GF-D8 (cell line): ENCODE data around the gene GUF1.
"Not testable (repeated sequence)": the region's sequence is repeated elsewhere in the genome, so short reads cannot be mapped to it uniquely, and the experiment has no call there.

Experiments
- DNase-seq: peaks from one replicate; lab custom pipeline; 2025; lab: John Stamatoyannopoulos, UW

Gene GUF1

DNA sequence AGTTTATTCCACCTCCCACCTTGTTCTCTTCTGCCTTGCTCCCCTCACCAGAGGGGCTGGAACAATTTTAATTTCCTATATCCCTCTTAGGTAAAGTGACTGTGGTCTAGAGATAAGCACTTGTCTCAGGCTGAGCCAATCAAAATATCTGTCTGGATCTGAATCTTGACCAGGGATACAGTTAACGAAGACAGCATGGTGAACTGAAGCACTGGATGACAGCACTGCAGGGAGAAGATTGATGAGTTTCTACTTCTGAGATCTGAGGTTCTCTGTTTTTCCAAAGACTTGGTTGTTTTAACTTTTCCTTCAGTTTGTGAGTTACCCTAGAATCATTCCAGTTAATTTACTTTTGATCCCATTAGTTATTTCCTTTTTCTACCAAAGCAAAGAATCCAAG is 34.9 kb downstream of the GUF1 start:
- DNase-seq = no peak

DNA sequence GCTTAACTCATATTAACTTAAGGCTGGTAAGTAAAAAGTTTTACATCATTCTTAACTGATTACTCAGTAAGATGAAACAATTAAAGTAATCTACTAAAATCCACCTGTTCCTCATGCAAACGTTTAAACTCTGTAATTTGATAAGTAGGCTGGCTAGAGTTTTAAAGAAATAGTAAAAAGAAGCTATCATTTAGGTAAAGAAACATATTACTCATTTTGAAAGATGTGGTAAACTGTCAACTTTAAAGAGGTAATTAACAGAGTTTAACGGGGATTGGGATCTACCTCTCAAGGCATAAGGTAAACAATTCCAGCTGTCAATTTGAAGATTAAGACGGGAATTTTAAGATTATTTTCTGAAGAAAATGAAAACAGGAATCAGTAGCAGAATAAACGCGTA is 38.4 kb downstream of the GUF1 start:
- no peak for DNase-seq

DNA sequence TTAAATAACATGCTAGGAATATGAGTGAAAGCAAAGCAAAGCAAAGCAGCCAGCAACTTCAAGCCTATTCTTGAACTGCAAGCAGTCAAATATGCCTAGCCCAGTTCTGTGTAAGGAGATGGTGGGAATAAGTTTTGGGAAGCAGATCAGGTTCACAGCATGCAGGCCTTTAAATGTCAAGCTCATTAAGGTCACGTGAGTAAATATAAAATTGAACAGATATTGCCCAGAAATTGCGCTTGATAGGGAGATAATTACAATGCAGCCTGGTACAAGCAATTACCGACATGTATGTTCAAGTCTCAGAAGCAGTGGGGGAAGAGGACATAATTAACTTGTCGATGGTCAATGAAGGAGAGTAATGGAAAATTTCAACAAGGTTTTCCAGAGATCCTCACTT is 42.2 kb downstream of the GUF1 start:
- DNase-seq = no peak

DNA sequence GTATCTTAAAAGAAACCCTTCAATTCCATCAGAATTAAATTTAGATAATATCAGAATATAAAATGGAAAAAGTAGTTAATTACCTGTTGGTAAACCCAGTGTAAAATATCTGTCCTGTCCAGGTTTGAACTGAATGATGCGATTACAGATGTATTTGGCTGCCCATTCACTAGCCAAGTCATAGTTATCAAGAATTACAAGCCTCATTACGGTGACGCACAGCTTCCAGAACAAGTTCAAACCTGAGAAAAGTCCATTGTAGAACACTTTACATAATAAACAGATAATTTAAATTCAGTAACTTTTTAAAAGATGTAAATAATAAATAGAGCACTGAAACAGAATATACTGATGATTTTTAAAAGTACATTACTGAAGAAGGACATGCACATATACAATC is 43.8 kb downstream of the GUF1 start:
- DNase-seq = no peak

DNA sequence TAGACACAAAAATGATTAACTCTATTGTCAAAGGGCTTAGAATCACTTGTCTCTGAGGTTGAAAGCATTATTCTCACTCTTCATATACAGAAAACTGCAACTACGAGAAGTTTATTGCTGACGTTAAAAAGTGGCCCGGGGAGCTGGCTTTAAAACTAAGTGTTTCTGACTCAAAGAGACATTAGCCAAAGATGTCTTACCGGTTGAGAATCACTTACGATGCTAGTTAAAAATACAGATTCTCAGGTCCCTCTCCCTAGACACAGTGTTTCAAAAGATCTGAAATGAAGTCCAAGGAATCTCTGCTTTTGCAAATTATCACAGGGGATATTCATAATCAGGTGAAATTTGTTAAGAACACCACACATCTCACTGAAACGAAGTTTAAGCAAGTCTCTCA is 46.9 kb downstream of the GUF1 start:
- DNase-seq = no peak

DNA sequence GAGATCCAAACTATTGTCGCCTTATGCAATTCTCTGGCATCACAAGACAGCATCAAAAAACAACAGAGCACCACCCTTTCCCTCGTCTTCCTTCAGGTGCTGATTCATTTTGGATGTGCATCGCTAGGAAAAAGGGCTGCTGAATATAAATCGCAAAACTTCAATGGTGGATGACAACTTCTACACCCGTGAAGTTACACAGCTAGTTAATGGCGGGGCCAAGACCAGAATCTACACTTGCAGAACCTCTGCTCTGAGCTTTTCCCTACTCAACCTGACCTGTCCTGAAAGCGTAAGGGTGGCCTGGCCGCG is 47.5 kb downstream of the GUF1 start:
- no peak for DNase-seq

DNA sequence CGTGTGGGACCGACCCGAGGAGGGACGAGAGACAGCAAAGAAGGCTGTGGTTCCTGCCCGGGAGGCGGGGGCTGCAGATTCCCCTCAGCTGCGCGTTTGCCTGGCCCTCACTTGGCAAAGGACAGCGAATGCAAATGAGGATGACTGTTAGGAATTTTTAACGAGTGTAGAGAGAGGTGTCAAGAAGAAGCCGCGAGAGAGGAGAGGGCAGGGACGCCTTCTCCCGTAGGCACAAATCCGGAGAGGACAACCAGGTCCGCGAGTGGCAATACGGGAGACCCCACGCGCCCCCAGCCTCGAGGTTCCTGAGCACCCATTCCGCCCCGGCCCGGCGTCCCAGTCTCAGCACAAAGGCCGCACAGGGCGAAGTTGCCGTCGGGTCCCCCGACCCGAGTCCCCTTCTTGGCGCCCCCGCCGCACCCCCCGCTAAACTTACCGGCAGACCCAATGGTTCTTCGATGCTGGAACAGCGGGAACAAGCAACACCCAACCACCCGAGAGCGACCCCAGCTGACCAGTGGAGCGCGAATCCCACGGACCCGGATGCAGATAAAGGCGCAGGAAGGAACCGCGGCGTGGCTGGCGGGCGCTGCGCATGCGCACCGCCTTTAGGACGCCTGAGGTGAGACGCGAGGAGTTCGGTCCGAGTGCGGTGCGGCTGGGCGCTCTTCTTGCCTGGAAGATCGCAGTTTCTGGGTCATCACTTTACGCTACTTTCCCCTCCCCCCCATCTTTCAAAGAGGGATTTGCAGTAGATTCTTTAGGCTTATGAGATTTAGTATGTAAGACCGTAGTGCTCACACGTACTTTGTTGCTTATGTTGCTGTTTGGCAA is 48.0 kb downstream of the GUF1 start, which contains the start of gene GNPDA2:
Gene GNPDA2, minus strand, starts transcription at position 519 of the 834 bp plus-strand sequence. CDS start 4,349 bp downstream, outside the sequence.
- peak; percentile 80 for DNase-seq

DNA sequence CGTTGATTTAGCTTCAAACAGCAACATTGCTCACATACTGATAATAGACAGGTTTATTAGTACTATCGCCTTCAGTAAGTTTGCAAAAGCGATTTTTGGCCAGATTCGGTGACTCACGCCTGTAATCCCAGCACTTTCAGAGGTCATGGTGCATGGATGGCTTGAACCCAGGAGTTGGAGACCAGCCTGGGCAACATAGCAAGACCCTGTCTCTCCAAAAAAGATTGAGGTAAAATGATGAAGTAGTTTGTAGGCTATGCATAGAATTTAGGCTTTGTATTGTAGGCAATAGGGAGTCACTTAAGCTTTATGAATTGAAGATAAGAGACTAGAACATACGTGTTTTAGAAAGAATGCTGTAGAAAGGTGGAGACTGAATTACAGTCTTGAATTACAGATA is 49.3 kb downstream of the GUF1 start:
- no peak for DNase-seq

DNA sequence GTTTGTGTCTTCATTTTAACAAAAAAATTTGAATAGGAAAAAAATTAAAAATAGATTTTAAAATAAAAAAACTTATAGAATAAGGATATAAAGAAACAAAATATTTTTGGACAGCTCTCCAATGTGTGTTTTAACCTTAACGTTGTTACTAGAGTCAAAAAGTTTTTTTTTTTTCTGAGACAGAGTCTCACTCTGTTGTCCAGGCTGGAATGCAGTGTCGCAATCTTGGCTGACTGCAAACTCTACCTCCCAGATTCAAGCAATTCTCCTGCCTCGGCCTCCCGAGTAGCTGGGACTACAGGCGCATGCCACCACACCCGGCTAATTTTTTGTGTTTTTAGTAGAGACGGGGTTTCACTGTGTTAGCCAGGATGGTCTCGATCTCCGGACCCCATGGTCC is 50.5 kb downstream of the GUF1 start:
- DNase-seq = not testable (repeated sequence)

DNA sequence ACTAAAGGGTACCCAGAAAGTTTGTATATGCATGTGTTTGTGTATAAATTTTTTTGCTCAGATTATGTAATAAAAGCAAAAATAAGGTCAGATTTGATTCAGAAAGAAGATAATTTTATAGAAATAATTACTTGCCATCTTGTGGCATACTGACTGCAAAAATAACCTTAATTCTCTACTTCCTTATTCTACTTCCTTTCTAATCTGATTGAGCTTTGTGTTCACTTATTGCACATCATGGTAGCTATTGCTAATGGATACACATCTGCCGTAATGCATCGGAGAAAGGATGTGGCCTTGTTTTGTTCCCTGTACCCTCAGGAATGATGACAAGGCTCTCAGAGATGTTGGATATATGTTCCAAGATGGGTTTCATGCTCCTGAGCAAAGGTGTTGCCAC is 58.7 kb downstream of the GUF1 start:
- no peak for DNase-seq

DNA sequence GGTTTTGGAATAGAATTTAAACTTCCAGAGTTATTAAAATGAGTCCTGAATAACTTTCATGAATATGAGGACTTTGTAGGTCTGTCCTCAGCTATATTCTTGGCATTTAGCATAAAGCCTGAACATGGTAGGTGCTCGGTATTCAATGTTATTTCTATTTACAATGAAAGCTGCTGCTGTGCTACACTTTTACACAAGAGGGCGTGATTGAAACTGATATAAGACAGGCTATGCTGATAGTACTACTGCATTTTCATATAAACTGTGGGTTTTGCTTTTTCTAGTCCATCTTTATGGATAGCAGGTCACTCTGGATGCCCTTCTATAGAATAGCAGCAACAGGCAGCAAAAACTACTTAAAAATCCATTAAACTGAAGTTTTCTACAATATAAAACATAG is 60.4 kb downstream of the GUF1 start:
- no peak for DNase-seq

DNA sequence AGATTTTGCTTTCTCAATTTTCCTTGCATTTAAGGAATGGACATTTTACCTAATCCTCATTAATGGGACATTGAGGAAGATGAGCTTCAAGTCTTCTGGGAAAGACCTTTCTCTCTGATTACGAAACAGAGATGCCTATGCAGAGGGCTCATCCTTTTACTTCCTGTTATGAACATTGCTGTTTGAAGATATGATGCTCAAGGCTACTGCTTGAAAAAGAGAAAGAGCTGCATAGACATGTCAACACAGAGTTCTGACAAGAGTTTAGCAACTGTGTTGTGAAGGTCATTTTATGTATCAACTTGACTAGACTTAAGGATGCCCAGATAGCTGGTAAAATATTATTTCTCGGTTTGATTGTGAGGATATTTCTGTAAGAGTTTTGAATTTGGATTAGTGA is 62.0 kb downstream of the GUF1 start:
- DNase-seq = no peak
